ENCODE results near the gene METTL24. TPM values are rescaled to one million over a fixed set of nuclear protein-coding genes. Genes with fewer than 3 reads are reported as not detected.
"Not testable (repeated sequence)": the region's sequence is repeated elsewhere in the genome, so short reads cannot be mapped to it uniquely, and the experiment has no call there.

The METTL24 gene
- total RNA-seq, 1 experiment from 2014 or later, result not detected

DNA sequence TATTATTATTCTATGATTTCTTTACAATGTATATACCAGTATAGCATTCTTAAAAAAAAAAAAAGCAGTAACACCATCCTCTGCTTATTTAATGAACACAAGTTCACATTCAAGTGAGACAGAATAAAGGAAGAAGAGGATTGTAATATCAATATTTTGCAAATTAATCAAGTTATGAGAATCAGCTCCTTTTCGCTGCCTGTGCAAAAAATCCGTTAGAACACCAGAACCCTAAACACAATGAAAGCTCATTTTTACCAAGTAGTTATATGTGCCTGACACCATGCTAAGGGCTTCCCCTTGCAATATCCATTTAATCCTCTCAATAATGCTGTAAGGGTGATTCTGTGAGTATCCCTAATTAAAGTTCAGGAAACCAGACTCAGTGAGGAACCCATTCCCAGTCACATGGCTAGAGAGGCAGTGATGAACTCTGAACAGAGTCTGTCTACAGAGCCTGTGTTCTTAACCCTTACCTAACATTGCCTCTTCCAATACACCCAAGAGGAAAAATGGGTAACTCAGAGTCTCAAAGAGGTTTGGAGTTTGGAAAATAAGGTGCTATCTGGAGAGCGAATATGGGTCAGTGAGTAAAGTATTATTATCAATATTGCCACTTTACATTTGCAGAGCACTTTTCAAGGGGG lies 111.1 kb downstream of the METTL24 start:
- CTCF ChIA-PET, result no interaction called here
- no peak for DNase-seq
- H3K4me2 ChIP-seq, result no peak overlapping the region

GRCh38 chr6:110246378-110246777 lies 111.8 kb downstream of the METTL24 start:
- Histone ChIP-seq H2AFZ (no peak overlapping the region), H3K9me2 (ENCODE audit: insufficient read depth) (no peaks in the 10 kb centered on the region), H3K27ac (no peak overlapping the region), H3K4me2 (no peak overlapping the region), H3K9me3 (ENCODE audit: insufficient read depth, low read depth) (no peaks in the 10 kb centered on the region), H3K36me3 (ENCODE audit: low read depth) (no peaks in the 10 kb centered on the region), H3K4me3 (no peak overlapping the region), H3K4me1 (replicated peaks; ENCODE audit: insufficient read depth) (no peaks in the 10 kb centered on the region), H3K79me2 (ENCODE audit: low read depth) (no peaks in the 10 kb centered on the region), H3K27me3 (ENCODE audit: insufficient read depth, low read depth) (no peaks in the 10 kb centered on the region), H3F3A (ENCODE audit: insufficient read depth, low read depth) (no peaks in the 10 kb centered on the region), H4K20me1 (ENCODE audit: insufficient read depth) (no peaks in the 10 kb centered on the region)
- BruUV-seq (replicated peaks), result no TSS peak
- CTCF ChIA-PET, result no interaction called here
- intact Hi-C loops (cut with micrococcal nuclease; ENCODE audit: unreplicated experiment), result no loop called here
- DNase-seq, result no peak
- POLR2A ChIA-PET (ENCODE audit: unreplicated experiment), result no interaction called here
- no peak for TF ChIP-seq CTCF (conservative IDR thresholded peaks at IDR 0.05)
- TF ChIP-seq EZH2 (IDR thresholded peaks at IDR 0.05; ENCODE audit: low read depth), result no peak

More for the DNA sequence above, 111.1 kb downstream of the METTL24 start:
- Histone ChIP-seq H3K36me3 (ENCODE audit: low read depth) (no peaks in the 10 kb centered on the region), H3F3A (ENCODE audit: insufficient read depth, low read depth) (no peaks in the 10 kb centered on the region), H4K20me1 (ENCODE audit: insufficient read depth) (no peaks in the 10 kb centered on the region), H2AFZ (no peak overlapping the region), H3K9me3 (ENCODE audit: insufficient read depth, low read depth) (no peaks in the 10 kb centered on the region), H3K27me3 (ENCODE audit: insufficient read depth, low read depth) (no peaks in the 10 kb centered on the region), H3K4me1 (replicated peaks; ENCODE audit: insufficient read depth) (no peaks in the 10 kb centered on the region), H3K9me2 (ENCODE audit: insufficient read depth) (no peaks in the 10 kb centered on the region), H3K4me3 (no peak overlapping the region), H3K27ac (no peak overlapping the region), H3K79me2 (ENCODE audit: low read depth) (no peaks in the 10 kb centered on the region)
- intact Hi-C loops (cut with micrococcal nuclease; ENCODE audit: unreplicated experiment), result no loop called here
- POLR2A ChIA-PET (ENCODE audit: unreplicated experiment), result no interaction called here
- BruUV-seq (replicated peaks), result no TSS peak
- TF ChIP-seq CTCF (conservative IDR thresholded peaks at IDR 0.05), result no peak
- no peak for TF ChIP-seq EZH2 (IDR thresholded peaks at IDR 0.05; ENCODE audit: low read depth)

- DNase-seq; H3K4me2 ChIP-seq; H3K4me1 ChIP-seq (replicated peaks; ENCODE audit: insufficient read depth); H2AFZ ChIP-seq; CTCF ChIA-PET; intact Hi-C loops (cut with micrococcal nuclease; ENCODE audit: unreplicated experiment); H3K79me2 ChIP-seq (ENCODE audit: low read depth); H3K9me2 ChIP-seq (ENCODE audit: insufficient read depth); H4K20me1 ChIP-seq (ENCODE audit: insufficient read depth); H3K27me3 ChIP-seq (ENCODE audit: insufficient read depth, low read depth); POLR2A ChIA-PET (ENCODE audit: unreplicated experiment); BruUV-seq (replicated peaks); H3K36me3 ChIP-seq (ENCODE audit: low read depth); H3K4me3 ChIP-seq; H3K9me3 ChIP-seq (ENCODE audit: insufficient read depth, low read depth); H3F3A ChIP-seq (ENCODE audit: insufficient read depth, low read depth); H3K27ac ChIP-seq: not testable (repeated sequence)
These were observed 113.5 kb downstream of the METTL24 start for GRCh38 chr6:110244621-110245020.

All from PC-9 (cell line).